ENCODE measurements around the gene ANKRD17. TPM values are rescaled to one million over a fixed set of nuclear protein-coding genes. Genes with fewer than 3 reads are reported as not detected.

ANKRD17 gene
- total and polyA plus RNA-seq, 2 donors (not counting 3 experiments of a cell fraction or from before 2014, with no cell fraction given): 33.3 to 64.4 TPM

- ChIA-PET POLR2A (no interaction called here), CTCF (interaction anchor here (1.0 kb wide), 1 partner anchor 11 kb away, joined by 3 read pairs; no protein-coding TSS in a partner anchor)
- Histone ChIP-seq H3K4me3 (replicated peaks in 1 of 3; ENCODE audit: insufficient read depth in 1 of 3, low read depth in 1 of 3, low read length in 3 of 3) (no peak overlapping the region), H3K4me1 (ENCODE audit: control insufficient read depth, extremely low read depth, insufficient read depth, low read length) (peaks cover 2% of the 10 kb centered on the region), H2AFZ (ENCODE audit: low read depth, low read length) (no peak overlapping the region), H3K36me3 (ENCODE audit: control insufficient read depth in 2 of 2, extremely low read depth in 1 of 2, insufficient read depth in 2 of 2, low read length in 2 of 2) (no peaks in the 10 kb centered on the region), H3K9ac (replicated peaks; ENCODE audit: extremely low read depth, insufficient read depth, low read length) (no peak overlapping the region), H3K9me1 (replicated peaks; ENCODE audit: control insufficient read depth, extremely low read depth, insufficient read depth, low read length) (no peaks in the 10 kb centered on the region), H3K9me3 (replicated peaks; ENCODE audit: control insufficient read depth, insufficient read depth, low read length) (no peaks in the 10 kb centered on the region), H4K20me1 (replicated peaks; ENCODE audit: control insufficient read depth, extremely low read depth, insufficient read depth, low read length) (peaks cover 8% of the 10 kb centered on the region), H3K79me2 (ENCODE audit: control insufficient read depth, insufficient read depth, low read length) (peaks cover 98% of the 10 kb centered on the region), H3K4me2 (ENCODE audit: insufficient read depth, low read length) (no peak overlapping the region), H3K27me3 (ENCODE audit: control insufficient read depth in 2 of 2, insufficient read depth in 2 of 2, low read length in 2 of 2) (no peaks in the 10 kb centered on the region), H3K27ac (ENCODE audit: insufficient read depth, low read depth, low read length) (no peak overlapping the region)
- BruUV-seq (replicated peaks): no TSS peak
- no peak for TF ChIP-seq MYC (IDR thresholded peaks at IDR 0.05; ENCODE audit: low read depth, low read length)
- TF ChIP-seq JUN (IDR thresholded peaks at IDR 0.05; ENCODE audit: borderline replicate concordance, insufficient read depth, insufficient read length, low read depth): no peak
- TF ChIP-seq MAX (IDR thresholded peaks at IDR 0.05; ENCODE audit: insufficient read depth, insufficient read length): no peak
- no peak for TF ChIP-seq EZH2 (IDR thresholded peaks at IDR 0.05; ENCODE audit: borderline replicate concordance, low read depth, low read length, severe bottlenecking)
- no peak for TF ChIP-seq FOS (IDR thresholded peaks at IDR 0.05; ENCODE audit: borderline replicate concordance, insufficient read depth, low read length)
- no peak for TF ChIP-seq GATA2 (IDR thresholded peaks at IDR 0.05; ENCODE audit: insufficient read depth, insufficient read length, low read depth, low read length)
- no peak for TF ChIP-seq POLR2A (IDR thresholded peaks at IDR 0.05; ENCODE audit: low read depth, low read length)
- no peak for TF ChIP-seq CTCF (IDR thresholded peaks at IDR 0.05; ENCODE audit: extremely low read depth in 1 of 2, insufficient read depth in 1 of 2, low read depth in 1 of 2, low read length in 2 of 2)
- DNase-seq (ENCODE audit: low read depth, low spot score): no peak
- no peak for FAIRE-seq
- intact Hi-C loops (cut with micrococcal nuclease) (no loop called here), dilution Hi-C loops (cut with MboI; ENCODE audit: extremely low pct_ligation_motif_present, low sequenced_read_pairs) (no loop called here)
These were observed 12.6 kb downstream of the ANKRD17 start for GRCh38 chr4:73245955-73246354.
